HG03378 (cell line): ENCODE measurements around the gene RO60.
"Not testable (repeated sequence)": the region's sequence is repeated elsewhere in the genome, so short reads cannot be mapped to it uniquely, and the experiment has no call there.

Experiments used
- ATAC-seq: cut with Tn5 transposase; IDR thresholded peaks from one replicate; pipeline ENCODE4 v1.9.1; 2021; ENCODE audit warnings: mild to moderate bottlenecking, moderate library complexity; ENCODE audit not compliant: unreplicated experiment

The RO60 gene

GRCh38 chr1:193059282-193060114 is at the start of gene RO60, which contains the start of gene UCHL5:
TSS of gene RO60 (plus strand) at chr1:193059612. CDS start at chr1:193069055, 9,443 bp downstream.
TSS of gene UCHL5 (minus strand) at chr1:193059360. CDS start at chr1:193059260, 100 bp downstream.
- ATAC-seq = peak; percentile 94

GRCh38 chr1:193011406-193011805 is 48.0 kb upstream of the RO60 start:
- no peak for ATAC-seq

GRCh38 chr1:193013005-193013404 is 46.4 kb upstream of the RO60 start:
- no peak for ATAC-seq

DNA sequence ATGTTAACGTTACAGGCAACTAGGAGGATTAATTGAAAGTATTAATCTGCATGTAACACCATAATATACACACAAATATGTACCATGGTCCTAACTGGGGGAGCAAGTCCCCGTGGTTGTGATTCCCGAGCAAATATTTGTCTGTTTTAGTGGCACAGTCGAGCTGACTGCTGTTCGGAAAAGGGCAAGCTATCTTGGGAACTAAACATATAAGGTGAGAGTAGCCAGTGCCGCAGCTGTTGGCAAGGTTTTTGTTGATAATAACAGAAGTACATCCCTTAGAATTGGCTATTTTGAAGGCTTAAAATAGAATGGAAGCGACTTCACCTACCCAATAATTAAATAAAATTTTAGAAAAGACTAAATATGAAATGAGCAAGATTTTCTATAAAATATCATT is 45.7 kb upstream of the RO60 start:
- ATAC-seq = no peak

DNA sequence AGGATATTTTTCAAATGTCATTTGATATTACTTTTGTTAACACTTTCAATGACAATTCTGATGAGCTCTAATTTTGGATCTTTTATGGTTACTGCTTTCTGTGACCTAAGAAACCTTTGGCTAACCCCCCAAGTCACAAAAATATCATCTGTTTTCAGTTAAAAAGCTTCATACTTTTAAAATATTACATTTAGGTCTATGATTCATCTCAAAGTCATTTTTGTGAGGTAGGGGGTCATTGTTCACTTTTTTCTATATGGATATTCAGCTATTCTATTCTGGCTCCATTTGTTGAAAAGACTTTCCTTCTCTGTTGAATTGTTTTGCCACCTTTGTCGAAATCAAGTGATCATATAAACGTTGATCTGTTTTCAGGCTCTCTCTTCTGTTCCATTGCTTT is 45.0 kb upstream of the RO60 start:
- ATAC-seq = no peak

DNA sequence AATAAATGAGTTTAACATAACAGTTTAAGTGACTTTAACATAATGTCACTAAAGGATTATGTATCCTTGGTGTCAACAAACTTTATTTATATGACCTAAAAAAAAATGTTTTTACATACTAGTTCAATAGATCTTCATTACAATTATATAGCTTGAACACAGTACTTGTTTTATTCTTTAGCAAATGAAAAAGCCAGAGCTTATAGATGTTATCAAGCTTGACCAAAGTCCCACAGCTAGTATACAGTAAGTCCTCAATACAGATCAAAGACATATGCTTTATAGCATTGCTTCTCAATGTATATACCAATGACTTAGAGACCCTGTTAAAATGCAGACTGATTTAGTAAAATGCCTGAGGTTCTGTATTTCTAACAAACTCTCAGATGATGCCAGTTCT is 42.6 kb upstream of the RO60 start:
- no peak for ATAC-seq

GRCh38 chr1:193019442-193020026 is 39.9 kb upstream of the RO60 start:
- peak; percentile 80 for ATAC-seq

- no peak for ATAC-seq
Observed at GRCh38 chr1:193025218-193025617, 34.2 kb upstream of the RO60 start.

GRCh38 chr1:193030280-193030679 is 29.1 kb upstream of the RO60 start:
- ATAC-seq = no peak

DNA sequence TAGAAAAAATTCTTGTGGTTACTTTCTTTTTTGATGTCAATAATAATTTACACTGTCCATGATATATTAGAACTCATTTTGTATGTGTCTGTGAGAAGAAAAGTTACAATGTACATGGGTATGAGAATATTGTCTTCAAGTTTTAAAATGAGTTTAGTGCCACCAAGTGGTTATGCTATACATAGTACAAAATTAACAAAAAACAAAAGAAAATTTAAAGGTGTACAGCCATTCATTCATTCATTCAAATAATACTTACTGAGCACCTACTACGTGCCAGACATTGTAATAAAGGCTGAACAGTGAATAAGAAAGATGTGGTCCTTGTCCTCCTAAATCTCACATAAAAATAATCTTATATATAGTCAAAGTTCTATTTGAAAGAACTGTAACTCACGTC is 28.0 kb upstream of the RO60 start:
- ATAC-seq = peak; percentile 67

DNA sequence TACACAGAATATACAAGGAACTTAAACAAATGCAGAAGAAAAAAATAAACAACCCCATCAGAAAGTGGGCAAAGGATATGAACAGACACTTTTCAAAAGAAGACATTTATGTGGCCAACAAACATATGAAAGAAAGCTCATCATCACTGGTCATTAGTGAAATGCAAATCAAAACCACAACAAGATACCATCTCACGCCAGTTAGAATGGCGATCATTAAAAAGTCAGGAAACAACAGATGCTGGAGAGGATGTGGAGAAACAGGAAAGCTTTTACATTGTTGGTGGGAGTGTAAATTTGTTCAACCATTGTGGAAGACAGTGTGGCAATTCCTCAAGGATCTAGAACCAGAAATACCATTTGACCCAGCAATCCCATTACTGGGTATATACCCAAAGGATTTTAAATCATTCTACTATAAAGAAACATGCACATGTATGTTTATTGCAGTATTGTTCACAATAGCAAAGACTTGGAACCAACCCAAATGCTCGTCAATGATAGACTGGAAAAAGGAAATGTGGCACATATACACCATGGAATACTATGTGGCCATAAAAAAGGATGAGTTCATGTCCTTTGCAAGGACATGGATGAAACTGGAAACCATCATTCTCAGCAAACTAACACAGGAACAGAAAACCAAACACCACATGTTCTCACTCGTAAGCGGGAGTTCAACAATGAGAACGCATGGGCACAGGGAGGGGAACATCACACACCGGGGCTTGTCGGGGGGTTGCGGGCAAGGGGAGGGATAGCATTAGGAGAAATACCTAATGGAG is 26.6 kb upstream of the RO60 start:
- not testable (repeated sequence) for ATAC-seq

DNA sequence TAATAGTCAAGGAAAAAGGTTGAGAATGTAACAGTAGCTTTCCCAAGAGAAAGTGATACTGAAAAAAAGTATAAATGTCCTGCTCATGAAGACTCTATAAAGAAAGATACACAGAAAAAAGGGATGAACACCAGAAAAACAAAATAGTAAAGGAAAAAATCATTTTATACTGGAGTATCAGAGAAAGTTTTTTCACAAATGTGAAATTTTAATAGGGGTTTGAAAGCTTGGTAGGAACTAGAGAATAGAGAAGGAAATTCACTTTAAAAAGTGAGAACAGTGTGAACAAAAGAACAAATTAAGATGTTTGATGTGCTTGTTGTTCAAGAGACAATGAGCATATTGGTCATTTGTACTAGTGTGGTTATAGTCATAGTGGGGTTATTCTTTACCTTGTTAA is 25.8 kb upstream of the RO60 start:
- no peak for ATAC-seq

DNA sequence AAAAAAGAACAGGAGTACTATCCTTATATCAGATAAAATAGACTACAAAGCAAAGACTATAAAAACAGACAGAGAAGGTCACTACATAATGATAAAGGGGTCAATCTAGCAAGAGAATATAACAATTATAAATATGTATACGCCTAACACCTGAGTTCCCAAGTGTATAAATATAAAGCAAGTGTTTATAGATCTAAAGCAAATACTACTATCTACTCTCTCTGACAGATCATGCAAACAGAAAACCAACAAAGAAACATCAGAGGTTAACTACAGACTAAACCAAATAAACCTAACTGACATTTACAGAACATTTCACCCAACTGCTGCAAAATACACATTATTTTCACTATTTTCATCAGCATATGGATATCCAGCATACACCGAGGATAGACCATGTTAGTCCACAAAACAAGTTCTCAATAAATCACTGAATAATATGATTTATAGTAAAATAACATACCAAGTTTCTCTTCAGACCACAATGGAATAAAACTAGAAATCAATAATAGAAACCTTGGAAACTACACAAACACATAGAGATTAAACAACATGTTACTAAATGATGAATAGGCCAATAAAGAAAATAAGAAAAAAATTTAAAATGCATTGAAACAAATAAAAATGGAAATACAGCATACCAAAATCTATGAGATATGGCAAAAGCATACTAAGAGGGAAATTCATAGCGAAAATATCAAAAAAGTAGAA is 22.9 kb upstream of the RO60 start:
- ATAC-seq = no peak

GRCh38 chr1:193040011-193040410 is 19.4 kb upstream of the RO60 start:
- ATAC-seq = no peak

GRCh38 chr1:193042766-193043691 is 16.4 kb upstream of the RO60 start:
- no peak for ATAC-seq

GRCh38 chr1:193048913-193049312 is 10.5 kb upstream of the RO60 start:
- not testable (repeated sequence) for ATAC-seq

GRCh38 chr1:193054169-193054675 is 5.2 kb upstream of the RO60 start:
- ATAC-seq = no peak

DNA sequence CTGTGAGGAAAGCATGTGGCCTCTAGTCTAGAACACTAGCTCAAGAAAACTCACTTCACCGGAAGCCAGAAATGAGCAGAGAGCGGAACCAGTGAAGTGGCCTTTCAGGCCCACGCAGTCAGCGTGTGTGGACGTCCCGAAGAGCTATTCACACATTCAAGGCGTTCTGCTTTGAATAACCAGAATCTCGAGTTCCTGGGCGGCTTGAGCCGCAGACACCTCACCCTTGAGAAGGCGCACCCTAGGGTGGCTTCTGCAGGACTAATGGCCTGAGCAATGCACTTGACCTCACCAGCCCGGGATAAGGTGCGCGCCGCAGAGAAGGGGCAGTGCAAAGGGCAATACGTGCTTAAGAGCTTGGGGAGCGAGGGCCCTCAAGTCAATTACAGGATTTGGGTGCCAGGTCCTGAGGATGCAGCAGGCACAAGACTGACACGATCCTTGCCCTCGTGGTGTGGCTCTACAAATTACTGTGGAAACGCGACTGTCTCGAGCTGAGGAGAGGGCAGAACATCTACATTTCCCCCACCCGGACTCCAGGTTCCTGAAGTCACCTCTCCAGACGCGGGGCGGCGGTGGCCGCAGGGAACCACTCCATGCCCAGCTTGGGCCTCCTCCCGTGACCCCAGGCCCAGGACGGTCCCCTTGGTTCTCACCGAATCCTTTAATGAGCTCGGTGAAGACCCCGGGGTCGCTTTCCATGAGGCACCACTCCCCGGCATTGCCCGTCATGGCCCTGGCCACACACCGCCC is 707 bp upstream of the RO60 start:
- ATAC-seq = peak; percentile 58

GRCh38 chr1:193060115-193060403 is 647 bp downstream of the RO60 start:
- ATAC-seq = no peak
